Esophagus muscularis mucosa (tissue), 4 donors: ENCODE data around the gene NUCKS1.

Experiments
- EP300 ChIP-seq: sonication (generic); formaldehyde crosslinking; IDR thresholded peaks from one replicate; pipeline ENCODE4 v1.6.1; 2017; ENCODE audit warnings: antibody characterized with exemption
- POLR2A ChIP-seq: fragments of 450-650 bp; IDR thresholded peaks from one replicate; pipeline ENCODE4 v1.6.1; 2017; ENCODE audit warnings: antibody characterized with exemption, moderate library complexity, mild to moderate bottlenecking, low read depth
- POLR2AphosphoS5 ChIP-seq, 2 donors: sonication (generic); formaldehyde crosslinking; IDR thresholded peaks; one replicate each; pipeline ENCODE4 v1.6.1; 2017; ENCODE audit warnings: antibody characterized with exemption in 2 of 2
- TF ChIP-seq, protein P1 (sequence below), 3 experiments: fragments of 200-600 bp in 2 of 3; fragments of 450-650 bp in 1 of 3; sonication (generic) in 2 of 3; IDR thresholded peaks; one replicate each; pipeline ENCODE4 v1.5.1; 2017 to 2019; ENCODE audit warnings: antibody characterized with exemption in 3 of 3, mild to moderate bottlenecking in 2 of 3, moderate library complexity in 1 of 3

DNA sequence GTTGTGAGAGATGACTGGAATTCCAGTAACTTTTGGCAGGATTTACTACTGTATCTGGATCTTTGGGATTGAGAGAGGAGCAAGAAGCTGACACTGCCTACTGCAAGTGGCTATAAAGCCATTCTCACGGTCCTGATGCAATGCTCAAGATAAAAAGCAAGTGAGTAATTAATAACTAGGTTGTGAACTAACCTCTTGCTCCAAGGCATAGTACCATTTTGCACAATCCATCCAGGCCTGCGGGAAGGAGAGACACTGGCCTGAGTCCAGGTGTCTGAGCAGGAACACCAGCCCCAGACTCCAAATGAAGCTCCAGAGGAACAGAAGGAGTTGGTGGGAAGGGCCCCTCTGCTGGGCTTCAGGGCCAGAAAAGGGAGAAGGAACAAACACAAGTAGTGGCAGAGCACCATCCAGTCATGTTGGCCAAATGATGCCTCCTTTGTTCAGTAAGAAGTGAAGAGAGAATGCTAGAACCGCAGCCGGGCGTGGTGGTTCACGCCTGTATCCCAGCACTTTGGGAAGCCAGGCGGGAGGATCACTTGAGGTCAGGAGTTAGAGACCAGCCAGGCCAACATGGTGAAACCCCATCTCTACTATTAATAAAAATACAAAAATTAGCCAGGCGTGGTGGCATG lies 59.7 kb downstream of the NUCKS1 start:
- TF ChIP-seq, protein P1, sequence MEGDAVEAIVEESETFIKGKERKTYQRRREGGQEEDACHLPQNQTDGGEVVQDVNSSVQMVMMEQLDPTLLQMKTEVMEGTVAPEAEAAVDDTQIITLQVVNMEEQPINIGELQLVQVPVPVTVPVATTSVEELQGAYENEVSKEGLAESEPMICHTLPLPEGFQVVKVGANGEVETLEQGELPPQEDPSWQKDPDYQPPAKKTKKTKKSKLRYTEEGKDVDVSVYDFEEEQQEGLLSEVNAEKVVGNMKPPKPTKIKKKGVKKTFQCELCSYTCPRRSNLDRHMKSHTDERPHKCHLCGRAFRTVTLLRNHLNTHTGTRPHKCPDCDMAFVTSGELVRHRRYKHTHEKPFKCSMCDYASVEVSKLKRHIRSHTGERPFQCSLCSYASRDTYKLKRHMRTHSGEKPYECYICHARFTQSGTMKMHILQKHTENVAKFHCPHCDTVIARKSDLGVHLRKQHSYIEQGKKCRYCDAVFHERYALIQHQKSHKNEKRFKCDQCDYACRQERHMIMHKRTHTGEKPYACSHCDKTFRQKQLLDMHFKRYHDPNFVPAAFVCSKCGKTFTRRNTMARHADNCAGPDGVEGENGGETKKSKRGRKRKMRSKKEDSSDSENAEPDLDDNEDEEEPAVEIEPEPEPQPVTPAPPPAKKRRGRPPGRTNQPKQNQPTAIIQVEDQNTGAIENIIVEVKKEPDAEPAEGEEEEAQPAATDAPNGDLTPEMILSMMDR (IDR thresholded peaks at IDR 0.05), result no peak
- TF ChIP-seq POLR2A (no peak), EP300 (no peak), POLR2AphosphoS5 (IDR thresholded peaks at IDR 0.05) (no peak)
